Gastrocnemius medialis (tissue), 4 donors: ENCODE measurements around the gene PKMYT1. TPM values are rescaled to one million over a fixed set of nuclear protein-coding genes. Genes with fewer than 3 reads are reported as not detected.
A peak's percentile ranks its signal among the peaks of the same experiment; 100 is the strongest.

Source experiments
- ATAC-seq, 2 donors: fragments of 150-250 bp; one replicate each; pipeline ENCODE4 v1.9.1; 2016
- DNase-seq, 2 donors: peaks; one replicate each; pipeline ENCODE4 v3.0.0-alpha.2; 2019
- H3K27ac ChIP-seq, 4 donors: fragments of 200-600 bp; sonication (generic); 1 replicate in 1 of 4; 2 replicates in 3 of 4; pipeline ENCODE4 v1.5.1; 2016 to 2018; ENCODE audit warnings: mild to moderate bottlenecking in 2 of 4, moderate library complexity in 1 of 4
- H3K27me3 ChIP-seq, 3 donors: fragments of 200-600 bp; sonication (generic) in 2 of 3; 1 replicate in 1 of 3; 2 replicates in 2 of 3; pipeline versions ENCODE4 v1.5.1 to v1.6.0; 2016 to 2019; ENCODE audit warnings: mild to moderate bottlenecking in 1 of 3, moderate library complexity in 1 of 3
- H3K36me3 ChIP-seq, 2 donors: fragments of 200-600 bp; sonication (generic) in 1 of 2; one replicate each; pipeline ENCODE4 v1.5.1; 2017 to 2018
- H3K4me1 ChIP-seq, 2 donors: fragments of 200-600 bp; sonication (generic) in 1 of 2; one replicate each; pipeline ENCODE4 v1.5.1; 2016 to 2017; ENCODE audit warnings: mild to moderate bottlenecking in 2 of 2
- H3K4me3 ChIP-seq, 4 donors: fragments of 200-600 bp; sonication (generic) in 3 of 4; 1 replicate in 1 of 4; 2 replicates in 3 of 4; pipeline ENCODE4 v1.5.1; 2016 to 2019; ENCODE audit warnings: mild to moderate bottlenecking in 2 of 4
- H3K9me3 ChIP-seq, 3 donors: fragments of 200-600 bp; sonication (generic) in 2 of 3; 1 replicate in 1 of 3; 2 replicates in 2 of 3; pipeline ENCODE4 v1.5.1; 2016 to 2019
- CTCF ChIP-seq, 5 experiments: fragments of 450-650 bp in 3 of 5; fragments of 200-600 bp in 2 of 5; sonication (generic) in 2 of 5; IDR thresholded peaks in 4 of 5; conservative IDR thresholded peaks in 1 of 5; 1 replicate in 4 of 5; 2 replicates in 1 of 5; pipeline ENCODE4 v1.5.1; 2016 to 2019; ENCODE audit warnings: antibody characterized with exemption in 5 of 5, mild to moderate bottlenecking in 3 of 5, moderate library complexity in 3 of 5
- POLR2A ChIP-seq, 2 donors: fragments of 450-650 bp; IDR thresholded peaks; one replicate each; pipeline ENCODE4 v1.6.1; 2017; ENCODE audit warnings: antibody characterized with exemption in 2 of 2, mild to moderate bottlenecking in 2 of 2, moderate library complexity in 2 of 2
- in situ Hi-C, 4 donors: fragments of 200-750 bp; cut with MboI; loops; one replicate each; pipeline versions ENCODE4 v1.15.0 to v1.8.0; 2017; ENCODE audit warnings: low sequenced_read_pairs in 4 of 4
- intact Hi-C: fragments of 100-400 bp; cut with DNase I; formaldehyde crosslinking; loops from one replicate; pipeline ENCODE4 v1.15.1; 2023; ENCODE audit warnings: low total_unique reads
- total RNA-seq, 4 donors: library from RNA; depleted of rRNA; stranded (reverse); fragments of >200 nt; gene quantifications; one replicate each; pipeline versions ENCODE4 v1.1.0 to v1.2.3, GENCODE V29; 2016

The PKMYT1 gene
- total RNA-seq, 4 donors from 2014 or later: 1.4 to 2.4 TPM; not detected in 2

GRCh38 chr16:2987833-2988232 is 7.6 kb upstream of the PKMYT1 start:
- ATAC-seq (no peak), DNase-seq (no peak)
- Histone ChIP-seq H3K27ac (no peak overlapping the region), H3K27me3 (no peaks in the 10 kb centered on the region), H3K4me1 (peaks cover 20 to 23% of the 10 kb centered on the region in 2 donors), H3K4me3 (no peak overlapping the region), H3K36me3 (no peaks in the 10 kb centered on the region), H3K9me3 (no peaks in the 10 kb centered on the region)
- in situ Hi-C loops: no loop called here
- intact Hi-C loops: no loop called here
- TF ChIP-seq CTCF (IDR thresholded peaks at IDR 0.05 in 4 of 5, conservative IDR thresholded peaks at IDR 0.05 in 1 of 5): no peak
- TF ChIP-seq POLR2A (IDR thresholded peaks at IDR 0.05): no peak

DNA sequence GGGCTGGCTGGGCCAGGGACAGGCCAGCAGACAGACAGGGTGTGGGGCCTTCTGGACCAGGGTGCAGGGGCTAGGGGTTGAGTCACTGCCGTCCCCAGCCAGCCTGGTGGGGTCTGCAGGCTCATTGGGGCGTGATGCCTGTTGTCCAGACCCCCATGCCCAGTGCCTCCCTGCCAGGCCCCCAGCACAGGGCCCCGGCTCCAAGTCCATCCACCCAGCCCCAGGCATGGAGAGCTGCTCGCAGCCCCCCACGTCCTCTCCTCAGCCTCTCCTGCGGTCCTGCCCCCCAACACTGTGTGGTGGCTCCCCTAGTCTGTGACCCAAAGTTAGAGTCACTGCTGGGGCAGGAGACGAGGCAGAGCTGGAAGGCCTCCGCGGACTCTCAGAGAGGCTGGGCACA is 7.0 kb upstream of the PKMYT1 start:
- in situ Hi-C loops: no loop called here
- Histone ChIP-seq H3K4me3 (no peak overlapping the region), H3K27ac (no peak overlapping the region), H3K9me3 (no peaks in the 10 kb centered on the region), H3K27me3 (no peaks in the 10 kb centered on the region), H3K4me1 (peaks cover 20 to 23% of the 10 kb centered on the region in 2 donors), H3K36me3 (no peaks in the 10 kb centered on the region)
- intact Hi-C loops: no loop called here
- no peak for DNase-seq
- ATAC-seq: no peak
- TF ChIP-seq CTCF (IDR thresholded peaks at IDR 0.05 in 4 of 5, conservative IDR thresholded peaks at IDR 0.05 in 1 of 5) (no peak), POLR2A (IDR thresholded peaks at IDR 0.05) (no peak)

DNA sequence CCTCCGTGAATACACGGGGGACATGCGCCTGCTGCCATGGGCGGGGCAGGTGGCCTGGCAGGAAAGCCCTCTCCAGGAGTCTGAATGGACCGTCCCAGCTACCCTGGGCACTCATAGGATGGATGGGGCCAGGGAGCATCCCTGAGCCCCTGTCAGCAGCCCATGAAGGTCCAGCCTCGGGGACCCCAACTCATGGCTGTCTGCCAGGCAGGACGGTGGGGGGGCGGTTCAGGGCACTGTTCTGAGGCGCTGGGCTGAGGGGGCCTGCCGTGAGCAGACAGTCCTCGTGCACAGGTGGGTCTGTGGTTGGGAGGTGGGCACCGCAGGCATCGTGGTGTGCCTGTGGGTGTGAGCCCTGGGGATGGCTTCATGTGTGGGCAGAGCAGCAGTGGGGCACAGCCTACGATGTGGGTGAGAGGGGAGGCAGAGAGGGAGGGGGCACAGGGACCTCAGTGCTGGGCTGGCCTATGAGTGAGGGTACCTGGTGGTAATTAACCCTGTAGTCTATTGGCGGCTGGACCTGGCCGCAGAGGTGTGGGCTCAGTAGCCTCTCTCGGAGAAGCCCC is 6.5 kb upstream of the PKMYT1 start:
- DNase-seq: no peak
- Histone ChIP-seq H3K9me3 (no peaks in the 10 kb centered on the region), H3K4me3 (no peak overlapping the region), H3K27me3 (no peaks in the 10 kb centered on the region), H3K36me3 (no peaks in the 10 kb centered on the region), H3K27ac (no peak overlapping the region), H3K4me1 (peaks cover 20 to 23% of the 10 kb centered on the region in 2 donors)
- no peak for ATAC-seq
- intact Hi-C loops (loop anchor here (1.0 kb wide), 1 partner anchor 45 kb away; no protein-coding TSS in a partner anchor), in situ Hi-C loops (no loop called here)
- TF ChIP-seq POLR2A (IDR thresholded peaks at IDR 0.05) (no peak), CTCF (IDR thresholded peaks at IDR 0.05 in 4 of 5, conservative IDR thresholded peaks at IDR 0.05 in 1 of 5) (no peak)

- Histone ChIP-seq H3K36me3 (no peaks in the 10 kb centered on the region), H3K4me3 (no peak overlapping the region), H3K27ac (peak overlapping the region; percentile 40 to 79 (median 66)), H3K9me3 (no peaks in the 10 kb centered on the region), H3K27me3 (no peaks in the 10 kb centered on the region), H3K4me1 (peaks cover 23% of the 10 kb centered on the region in 2 donors)
- in situ Hi-C loops: no loop called here
- peak in 1 of 2 donors; percentile 75 for DNase-seq
- peak; percentile 11 to 60 for ATAC-seq
- intact Hi-C loops: loop anchor here (1.0 kb wide), 2 partner anchors 25 to 45 kb away; no protein-coding TSS in a partner anchor
- TF ChIP-seq CTCF (IDR thresholded peaks at IDR 0.05 in 4 of 5, conservative IDR thresholded peaks at IDR 0.05 in 1 of 5) (no peak), POLR2A (IDR thresholded peaks at IDR 0.05) (no peak)
Observed at GRCh38 chr16:2985893-2986355, 5.7 kb upstream of the PKMYT1 start.
